K562 (cell line): Measurements from ENCODE around the gene B3GALNT1. TPM values are rescaled to one million over a fixed set of nuclear protein-coding genes. Genes with fewer than 3 reads are reported as not detected.

Experiments used
- ATAC-seq: fragments of 200-7000 bp; cut with Tn5 transposase; 3 replicates; pipeline ENCODE4 v1.9.1; 2020; ENCODE audit warnings: moderate library complexity
- BruUV-seq: library from RNA; stranded (reverse); fragments of 400-500 nt; replicated peaks from 2 replicates; lab custom pipeline; 2021; lab: Mats Ljungman, UMichigan
- CTCF ChIA-PET: fragments of 300-600 bp; formaldehyde crosslinking; extraction: SDS; loops from one replicate; lab custom pipeline; 2021; ENCODE audit warnings: low intra/inter-chr PET ratio; lab: Yijun Ruan, JAX
- POLR2A ChIA-PET: fragments of 300-600, 350-650 bp; sonication (Branson Sonifier 250); formaldehyde crosslinking; extraction: SDS; loops from one replicate; lab custom pipeline; 2021; ENCODE audit warnings: antibody characterized with exemption, inconsistent platforms; lab: Yijun Ruan, JAX
- DNase-seq, 4 experiments: peaks; one replicate each; pipeline versions ENCODE4 v3.0.0 to v3.0.0-alpha.2; 2011 to 2018; ENCODE audit warnings: low spot score in 3 of 4, mixed read lengths in 3 of 4; ENCODE audit errors: extremely low read depth in 1 of 4
- FAIRE-seq: peaks from 2 replicates; lab custom pipeline; 2011; peaks lifted over from hg19 to GRCh38; lab: Jason Lieb, UNC
- H2AFZ ChIP-seq: 2 replicates; pipeline ENCODE4 v1.6.0; 2011; ENCODE audit warnings: low read depth, low read length, control low read depth, inconsistent platforms
- H3K27ac ChIP-seq: fragments of 200-600 bp; 3 replicates; pipeline ENCODE4 v1.8.0; 2011; ENCODE audit warnings: low read depth, mild to moderate bottlenecking, control low read depth, inconsistent platforms, low read length, moderate library complexity, mixed read lengths; ENCODE audit errors: extremely low read depth
- H3K27me3 ChIP-seq, 2 experiments: fragments of 300-600 bp in 1 of 2; 2 replicates in 1 of 2; 3 replicates in 1 of 2; pipeline versions ENCODE4 v1.6.0 to v1.8.0; 2011; ENCODE audit warnings: inconsistent platforms in 2 of 2, low read length in 2 of 2, mild to moderate bottlenecking in 1 of 2, mixed read lengths in 1 of 2, moderate library complexity in 1 of 2; ENCODE audit not compliant: control insufficient read depth in 2 of 2, insufficient read depth in 2 of 2
- H3K36me3 ChIP-seq: fragments of 300-600 bp; 3 replicates; pipeline ENCODE4 v1.8.0; 2011; ENCODE audit warnings: mild to moderate bottlenecking, low read length, inconsistent platforms; ENCODE audit not compliant: control insufficient read depth, insufficient read depth
- H3K4me1 ChIP-seq, 2 experiments: fragments of 200-600 bp in 1 of 2; replicated peaks in 1 of 2; 2 replicates in 1 of 2; 3 replicates in 1 of 2; pipeline versions ENCODE4 v1.5.1 to v1.8.0; 2011; ENCODE audit warnings: inconsistent platforms in 2 of 2, low read length in 2 of 2, mild to moderate bottlenecking in 1 of 2, mixed read lengths in 1 of 2, moderate library complexity in 1 of 2; ENCODE audit not compliant: control insufficient read depth in 2 of 2, insufficient read depth in 2 of 2
- H3K4me2 ChIP-seq: 2 replicates; pipeline ENCODE4 v1.6.1; 2011; ENCODE audit warnings: low read length, control low read depth, inconsistent platforms, mixed read lengths; ENCODE audit not compliant: insufficient read depth
- H3K4me3 ChIP-seq: fragments of 200-600 bp; sonication (generic), shearing (Covaris generic); 2 replicates; pipeline ENCODE4 v1.5.1; 2016; ENCODE audit warnings: control low read depth, inconsistent platforms
- H3K79me2 ChIP-seq: fragments of 200-600 bp; 3 replicates; pipeline ENCODE4 v1.8.0; 2011; ENCODE audit warnings: low read length, inconsistent platforms; ENCODE audit not compliant: control insufficient read depth, insufficient read depth
- H3K9ac ChIP-seq, 2 experiments: 2 replicates each; pipeline versions ENCODE4 v1.6.0 to v1.6.1; 2011; ENCODE audit warnings: low read depth in 2 of 2, low read length in 2 of 2, control low read depth in 1 of 2, inconsistent platforms in 1 of 2, mild to moderate bottlenecking in 1 of 2, mixed read lengths in 1 of 2; ENCODE audit not compliant: insufficient read depth in 1 of 2
- H3K9me1 ChIP-seq: one replicate; pipeline ENCODE4 v1.6.0; 2011; ENCODE audit warnings: inconsistent platforms, mild to moderate bottlenecking, low read length, moderate library complexity; ENCODE audit not compliant: control insufficient read depth, insufficient read depth
- H3K9me3 ChIP-seq: replicated peaks from 2 replicates; pipeline ENCODE4 v1.5.1; 2011; ENCODE audit warnings: low read depth, low read length, inconsistent platforms; ENCODE audit not compliant: control insufficient read depth, insufficient read depth
- H4K20me1 ChIP-seq: replicated peaks from 2 replicates; pipeline ENCODE4 v1.6.1; 2011; ENCODE audit warnings: low read length, inconsistent platforms, mixed read lengths; ENCODE audit not compliant: control insufficient read depth, insufficient read depth
- CBX1 ChIP-seq: sonication (generic); IDR thresholded peaks from 2 replicates; pipeline ENCODE4 v1.6.1; 2016; ENCODE audit warnings: antibody characterized with exemption, low read depth, mild to moderate bottlenecking
- ETS2 ChIP-seq: IDR thresholded peaks from 2 replicates; pipeline ENCODE4 v1.6.1; 2016; ENCODE audit warnings: borderline replicate concordance, missing genetic modification characterization, mild to moderate bottlenecking, moderate library complexity, missing compliant biosample characterization; ENCODE audit not compliant: poor library complexity, severe bottlenecking
- FOXA1 ChIP-seq: fragments of 450-650 bp; IDR thresholded peaks from 2 replicates; pipeline ENCODE4 v1.6.1; 2016; ENCODE audit warnings: mild to moderate bottlenecking, borderline replicate concordance
- HDAC2 ChIP-seq: fragments of 450-650 bp; IDR thresholded peaks from 2 replicates; pipeline ENCODE4 v1.6.1; 2016; ENCODE audit warnings: mild to moderate bottlenecking
- IFI16 ChIP-seq: fragments of 250-450 bp; sonication (Bioruptor Pico); IDR thresholded peaks from 2 replicates; pipeline ENCODE4 v2.1.2; 2022; ENCODE audit warnings: mild to moderate bottlenecking, inconsistent platforms
- KDM1A ChIP-seq, 2 experiments: fragments of 450-650 bp; IDR thresholded peaks; 2 replicates each; pipeline ENCODE4 v1.6.1; 2016; ENCODE audit warnings: mild to moderate bottlenecking in 2 of 2
- MEIS2 ChIP-seq: fragments of 450-650 bp; IDR thresholded peaks from 2 replicates; pipeline ENCODE4 v1.6.1; 2014; ENCODE audit warnings: mild to moderate bottlenecking; ENCODE audit not compliant: partially characterized antibody
- RFX1 ChIP-seq: fragments of 450-650 bp; IDR thresholded peaks from 2 replicates; pipeline ENCODE4 v1.6.1; 2016; ENCODE audit warnings: mild to moderate bottlenecking, moderate library complexity
- ZNF143 ChIP-seq: sonication (generic); formaldehyde crosslinking; IDR thresholded peaks from 2 replicates; pipeline ENCODE4 v1.9.0; 2022; ENCODE audit warnings: mild to moderate bottlenecking, missing genetic modification reagents
- ZNF347 ChIP-seq: fragments of 450-650 bp; formaldehyde crosslinking; IDR thresholded peaks from 2 replicates; pipeline ENCODE4 v1.4.0; 2020; ENCODE audit warnings: low read depth, mild to moderate bottlenecking, moderate library complexity
- WGBS: fragments of 100-300 bp; shearing (Covaris generic); methylation state at CpG from one replicate; pipeline ENCODE4 v1.1.6; 2016; ENCODE audit warnings: low coverage, mixed read lengths; ENCODE audit not compliant: insufficient coverage; ENCODE audit errors: missing lambda C conversion rate; 5-methylcytosine and 5-hydroxymethylcytosine counted together
- in situ Hi-C: fragments of 300-500 bp; cut with MboI; formaldehyde crosslinking; loops from 4 replicates; pipeline ENCODE4 v1.15.0; 2018; ENCODE audit warnings: inconsistent platforms, mixed read lengths
- intact Hi-C: fragments of 100-400 bp; cut with micrococcal nuclease; formaldehyde crosslinking; loops from 2 replicates; pipeline ENCODE4 v1.14.2; 2022
- polyA plus RNA-seq, 8 experiments: library from polyadenylated mRNA; depleted of rRNA in 4 of 8; stranded (reverse) in 5 of 8; unstranded in 3 of 8; fragments of >200 nt; fragmentation: Nextera tagmentation in 2 of 8; fragmentation: Illumina TruSeq in 1 of 8; extraction: Ambion mirVana in 2 of 8; extraction: Trizol in 1 of 8; gene quantifications; 2 replicates each; pipeline versions ENCODE4 v1.2.1 to v1.2.3, GENCODE V29; 2011 to 2014; ENCODE audit warnings: inconsistent platforms in 1 of 8, missing spikeins in 1 of 8
- total RNA-seq, 7 experiments: library from RNA; depleted of rRNA in 6 of 7; stranded (reverse); fragments of >200 nt in 6 of 7; fragmentation: Illumina TruSeq in 2 of 7; extraction: Trizol in 2 of 7; gene quantifications; 2 replicates each; pipeline versions ENCODE4 v1.2.1 to v1.2.3, GENCODE V29; 2011 to 2021; ENCODE audit warnings: low replicate concordance in 1 of 7
- TF ChIP-seq, protein P1 (sequence below): fragments of 450-650 bp; formaldehyde crosslinking; IDR thresholded peaks from 2 replicates; pipeline ENCODE4 v1.4.0; 2020; ENCODE audit warnings: mild to moderate bottlenecking, moderate library complexity
- TF ChIP-seq, protein P2 (sequence below): sonication (generic); formaldehyde crosslinking; IDR thresholded peaks from 2 replicates; pipeline ENCODE4 v1.8.0; 2023; ENCODE audit warnings: missing genetic modification reagents, mild to moderate bottlenecking, borderline replicate concordance
- TF ChIP-seq, protein P3 (sequence below): IDR thresholded peaks from 3 replicates; pipeline ENCODE4 v1.6.1; 2011; ENCODE audit warnings: borderline replicate concordance, mild to moderate bottlenecking, moderate library complexity; ENCODE audit not compliant: insufficient read length; ENCODE audit errors: extremely low read depth

Gene B3GALNT1
- total and polyA plus RNA-seq, 9 of the 15 experiments (the other 6 are each of a cell fraction or from before 2014, with no cell fraction given): 0.53 to 2.0 (median 1.2) TPM

DNA sequence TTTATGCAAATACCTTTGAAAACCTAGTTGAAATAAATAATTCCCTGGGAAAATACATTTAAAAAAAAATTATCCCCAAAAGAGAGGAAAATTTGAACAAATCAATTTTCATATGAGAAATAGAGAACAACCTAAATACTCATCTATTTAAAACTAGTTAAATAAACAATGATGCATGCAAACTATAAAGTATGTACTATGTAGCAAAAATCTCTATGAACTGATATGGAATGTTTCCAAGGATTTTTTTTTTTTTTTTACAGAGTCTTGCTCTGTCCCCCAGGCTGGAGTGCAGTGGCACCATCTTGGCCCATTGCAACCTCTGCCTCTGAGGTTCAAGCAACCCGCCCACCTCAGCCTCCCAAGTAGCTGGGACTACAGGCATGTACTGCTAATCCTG lies 27.2 kb upstream of the B3GALNT1 start:
- 0% methylated on average over 1 of the region's 1 CpG for WGBS
- no TSS peak for BruUV-seq
- DNase-seq: no peak
- ChIA-PET POLR2A (no interaction called here), CTCF (no interaction called here)
- Histone ChIP-seq H2AFZ (no peak overlapping the region), H3K4me2 (no peak overlapping the region), H3K9ac (no peak overlapping the region), H3K27me3 (no peaks in the 10 kb centered on the region), H3K27ac (no peak overlapping the region), H3K9me3 (no peaks in the 10 kb centered on the region), H3K79me2 (no peaks in the 10 kb centered on the region), H3K9me1 (no peaks in the 10 kb centered on the region), H3K36me3 (no peaks in the 10 kb centered on the region), H3K4me1 (no peaks in the 10 kb centered on the region), H3K4me3 (no peak overlapping the region), H4K20me1 (no peaks in the 10 kb centered on the region)
- FAIRE-seq: no peak
- in situ Hi-C loops (no loop called here), intact Hi-C loops (loop anchor here (10.0 kb wide), 1 partner anchor 88 kb away; no protein-coding TSS in a partner anchor)
- ATAC-seq: no peak
- TF ChIP-seq, protein P1, sequence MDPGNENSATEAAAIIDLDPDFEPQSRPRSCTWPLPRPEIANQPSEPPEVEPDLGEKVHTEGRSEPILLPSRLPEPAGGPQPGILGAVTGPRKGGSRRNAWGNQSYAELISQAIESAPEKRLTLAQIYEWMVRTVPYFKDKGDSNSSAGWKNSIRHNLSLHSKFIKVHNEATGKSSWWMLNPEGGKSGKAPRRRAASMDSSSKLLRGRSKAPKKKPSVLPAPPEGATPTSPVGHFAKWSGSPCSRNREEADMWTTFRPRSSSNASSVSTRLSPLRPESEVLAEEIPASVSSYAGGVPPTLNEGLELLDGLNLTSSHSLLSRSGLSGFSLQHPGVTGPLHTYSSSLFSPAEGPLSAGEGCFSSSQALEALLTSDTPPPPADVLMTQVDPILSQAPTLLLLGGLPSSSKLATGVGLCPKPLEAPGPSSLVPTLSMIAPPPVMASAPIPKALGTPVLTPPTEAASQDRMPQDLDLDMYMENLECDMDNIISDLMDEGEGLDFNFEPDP (CRISPR knock-in tag): no peak
- TF ChIP-seq HDAC2: no peak
- TF ChIP-seq MEIS2: no peak
- TF ChIP-seq, protein P2, sequence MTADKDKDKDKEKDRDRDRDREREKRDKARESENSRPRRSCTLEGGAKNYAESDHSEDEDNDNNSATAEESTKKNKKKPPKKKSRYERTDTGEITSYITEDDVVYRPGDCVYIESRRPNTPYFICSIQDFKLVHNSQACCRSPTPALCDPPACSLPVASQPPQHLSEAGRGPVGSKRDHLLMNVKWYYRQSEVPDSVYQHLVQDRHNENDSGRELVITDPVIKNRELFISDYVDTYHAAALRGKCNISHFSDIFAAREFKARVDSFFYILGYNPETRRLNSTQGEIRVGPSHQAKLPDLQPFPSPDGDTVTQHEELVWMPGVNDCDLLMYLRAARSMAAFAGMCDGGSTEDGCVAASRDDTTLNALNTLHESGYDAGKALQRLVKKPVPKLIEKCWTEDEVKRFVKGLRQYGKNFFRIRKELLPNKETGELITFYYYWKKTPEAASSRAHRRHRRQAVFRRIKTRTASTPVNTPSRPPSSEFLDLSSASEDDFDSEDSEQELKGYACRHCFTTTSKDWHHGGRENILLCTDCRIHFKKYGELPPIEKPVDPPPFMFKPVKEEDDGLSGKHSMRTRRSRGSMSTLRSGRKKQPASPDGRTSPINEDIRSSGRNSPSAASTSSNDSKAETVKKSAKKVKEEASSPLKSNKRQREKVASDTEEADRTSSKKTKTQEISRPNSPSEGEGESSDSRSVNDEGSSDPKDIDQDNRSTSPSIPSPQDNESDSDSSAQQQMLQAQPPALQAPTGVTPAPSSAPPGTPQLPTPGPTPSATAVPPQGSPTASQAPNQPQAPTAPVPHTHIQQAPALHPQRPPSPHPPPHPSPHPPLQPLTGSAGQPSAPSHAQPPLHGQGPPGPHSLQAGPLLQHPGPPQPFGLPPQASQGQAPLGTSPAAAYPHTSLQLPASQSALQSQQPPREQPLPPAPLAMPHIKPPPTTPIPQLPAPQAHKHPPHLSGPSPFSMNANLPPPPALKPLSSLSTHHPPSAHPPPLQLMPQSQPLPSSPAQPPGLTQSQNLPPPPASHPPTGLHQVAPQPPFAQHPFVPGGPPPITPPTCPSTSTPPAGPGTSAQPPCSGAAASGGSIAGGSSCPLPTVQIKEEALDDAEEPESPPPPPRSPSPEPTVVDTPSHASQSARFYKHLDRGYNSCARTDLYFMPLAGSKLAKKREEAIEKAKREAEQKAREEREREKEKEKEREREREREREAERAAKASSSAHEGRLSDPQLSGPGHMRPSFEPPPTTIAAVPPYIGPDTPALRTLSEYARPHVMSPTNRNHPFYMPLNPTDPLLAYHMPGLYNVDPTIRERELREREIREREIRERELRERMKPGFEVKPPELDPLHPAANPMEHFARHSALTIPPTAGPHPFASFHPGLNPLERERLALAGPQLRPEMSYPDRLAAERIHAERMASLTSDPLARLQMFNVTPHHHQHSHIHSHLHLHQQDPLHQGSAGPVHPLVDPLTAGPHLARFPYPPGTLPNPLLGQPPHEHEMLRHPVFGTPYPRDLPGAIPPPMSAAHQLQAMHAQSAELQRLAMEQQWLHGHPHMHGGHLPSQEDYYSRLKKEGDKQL (CRISPR knock-in tag): no peak
- no peak for TF ChIP-seq ETS2
- TF ChIP-seq RFX1: no peak
- TF ChIP-seq IFI16 (CRISPR knock-in tag): no peak
- no peak for TF ChIP-seq ZNF143 (CRISPR knock-in tag)
- TF ChIP-seq ZNF347: no peak
- TF ChIP-seq FOXA1: no peak
- TF ChIP-seq KDM1A (IDR thresholded peaks at IDR 0.05): no peak
- TF ChIP-seq, protein P3, sequence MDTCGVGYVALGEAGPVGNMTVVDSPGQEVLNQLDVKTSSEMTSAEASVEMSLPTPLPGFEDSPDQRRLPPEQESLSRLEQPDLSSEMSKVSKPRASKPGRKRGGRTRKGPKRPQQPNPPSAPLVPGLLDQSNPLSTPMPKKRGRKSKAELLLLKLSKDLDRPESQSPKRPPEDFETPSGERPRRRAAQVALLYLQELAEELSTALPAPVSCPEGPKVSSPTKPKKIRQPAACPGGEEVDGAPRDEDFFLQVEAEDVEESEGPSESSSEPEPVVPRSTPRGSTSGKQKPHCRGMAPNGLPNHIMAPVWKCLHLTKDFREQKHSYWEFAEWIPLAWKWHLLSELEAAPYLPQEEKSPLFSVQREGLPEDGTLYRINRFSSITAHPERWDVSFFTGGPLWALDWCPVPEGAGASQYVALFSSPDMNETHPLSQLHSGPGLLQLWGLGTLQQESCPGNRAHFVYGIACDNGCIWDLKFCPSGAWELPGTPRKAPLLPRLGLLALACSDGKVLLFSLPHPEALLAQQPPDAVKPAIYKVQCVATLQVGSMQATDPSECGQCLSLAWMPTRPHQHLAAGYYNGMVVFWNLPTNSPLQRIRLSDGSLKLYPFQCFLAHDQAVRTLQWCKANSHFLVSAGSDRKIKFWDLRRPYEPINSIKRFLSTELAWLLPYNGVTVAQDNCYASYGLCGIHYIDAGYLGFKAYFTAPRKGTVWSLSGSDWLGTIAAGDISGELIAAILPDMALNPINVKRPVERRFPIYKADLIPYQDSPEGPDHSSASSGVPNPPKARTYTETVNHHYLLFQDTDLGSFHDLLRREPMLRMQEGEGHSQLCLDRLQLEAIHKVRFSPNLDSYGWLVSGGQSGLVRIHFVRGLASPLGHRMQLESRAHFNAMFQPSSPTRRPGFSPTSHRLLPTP: no peak
- TF ChIP-seq CBX1: no peak
